ENCODE measurements around the gene C4orf36.
A peak's percentile ranks its signal among the peaks of the same experiment; 100 is the strongest.

C4orf36 gene

GRCh38 chr4:86857341-86858052 is 34.7 kb downstream of the C4orf36 start:
- no peak for DNase-seq (ENCODE audit: low spot score)

GRCh38 chr4:86856896-86857295 is 35.3 kb downstream of the C4orf36 start:
- DNase-seq (ENCODE audit: low spot score): no peak

GRCh38 chr4:86855572-86855971 is 36.6 kb downstream of the C4orf36 start:
- DNase-seq (ENCODE audit: low spot score): peak; percentile 60

- no peak for DNase-seq (ENCODE audit: low spot score)
These were observed 39.0 kb downstream of the C4orf36 start for GRCh38 chr4:86853209-86853608.

- DNase-seq (ENCODE audit: low spot score): no peak
These were observed 43.2 kb downstream of the C4orf36 start, which contains the start of gene SLC10A6 for GRCh38 chr4:86848732-86849619. Gene SLC10A6 (minus strand): TSS chr4:86849384. CDS start chr4:86849115, 269 bp downstream.

- DNase-seq (ENCODE audit: low spot score): no peak
These were observed 44.1 kb downstream of the C4orf36 start for GRCh38 chr4:86848136-86848535.

- no peak for DNase-seq (ENCODE audit: low spot score)
These were observed 44.7 kb downstream of the C4orf36 start for GRCh38 chr4:86847571-86847970.

GRCh38 chr4:86846921-86847320 is 45.3 kb downstream of the C4orf36 start:
- DNase-seq (ENCODE audit: low spot score): no peak

GRCh38 chr4:86845593-86845992 is 46.6 kb downstream of the C4orf36 start:
- no peak for DNase-seq (ENCODE audit: low spot score)

- no peak for DNase-seq (ENCODE audit: low spot score)
These were observed 50.9 kb downstream of the C4orf36 start for GRCh38 chr4:86841309-86841708.

GRCh38 chr4:86840858-86841257 is 51.4 kb downstream of the C4orf36 start:
- no peak for DNase-seq (ENCODE audit: low spot score)

GRCh38 chr4:86837691-86838503 is 54.3 kb downstream of the C4orf36 start:
- no peak for DNase-seq (ENCODE audit: low spot score)

- no peak for DNase-seq (ENCODE audit: low spot score)
These were observed 56.5 kb downstream of the C4orf36 start for GRCh38 chr4:86835677-86836076.

GRCh38 chr4:86834901-86835300 is 57.3 kb downstream of the C4orf36 start:
- no peak for DNase-seq (ENCODE audit: low spot score)

GRCh38 chr4:86833615-86834014 is 58.6 kb downstream of the C4orf36 start:
- DNase-seq (ENCODE audit: low spot score): no peak

GRCh38 chr4:86831262-86832130 is 60.7 kb downstream of the C4orf36 start:
- DNase-seq (ENCODE audit: low spot score): peak; percentile 73
